Limb (tissue), 2 donors: ENCODE results near the gene TICAM1.
A peak's percentile ranks its signal among the peaks of the same experiment; 100 is the strongest.

Source experiments
- DNase-seq, 2 donors: peaks; one replicate each; pipeline ENCODE4 v3.0.0-alpha.2; 2016; ENCODE audit errors: extremely low spot score in 2 of 2

TICAM1 gene

DNA sequence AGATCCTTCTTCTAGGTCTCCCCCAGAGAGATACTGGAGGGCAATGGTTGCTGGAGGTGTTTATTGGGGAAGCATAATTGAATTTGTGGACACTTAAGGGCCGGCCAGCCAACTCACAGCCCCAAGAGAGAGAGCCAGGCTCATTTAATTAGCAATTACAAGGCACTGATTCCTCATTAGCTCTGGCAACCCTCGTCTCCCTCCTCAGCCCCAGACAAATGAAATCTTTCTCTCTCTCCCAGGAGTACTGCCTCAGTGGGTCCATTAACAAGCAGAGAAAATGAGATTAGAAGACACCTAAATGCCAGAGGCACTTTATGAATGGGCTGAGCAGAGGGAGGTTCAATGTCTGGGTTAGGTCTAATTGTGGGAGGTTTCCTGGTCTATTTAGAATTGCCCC is 58.9 kb downstream of the TICAM1 start:
- no peak for DNase-seq

DNA sequence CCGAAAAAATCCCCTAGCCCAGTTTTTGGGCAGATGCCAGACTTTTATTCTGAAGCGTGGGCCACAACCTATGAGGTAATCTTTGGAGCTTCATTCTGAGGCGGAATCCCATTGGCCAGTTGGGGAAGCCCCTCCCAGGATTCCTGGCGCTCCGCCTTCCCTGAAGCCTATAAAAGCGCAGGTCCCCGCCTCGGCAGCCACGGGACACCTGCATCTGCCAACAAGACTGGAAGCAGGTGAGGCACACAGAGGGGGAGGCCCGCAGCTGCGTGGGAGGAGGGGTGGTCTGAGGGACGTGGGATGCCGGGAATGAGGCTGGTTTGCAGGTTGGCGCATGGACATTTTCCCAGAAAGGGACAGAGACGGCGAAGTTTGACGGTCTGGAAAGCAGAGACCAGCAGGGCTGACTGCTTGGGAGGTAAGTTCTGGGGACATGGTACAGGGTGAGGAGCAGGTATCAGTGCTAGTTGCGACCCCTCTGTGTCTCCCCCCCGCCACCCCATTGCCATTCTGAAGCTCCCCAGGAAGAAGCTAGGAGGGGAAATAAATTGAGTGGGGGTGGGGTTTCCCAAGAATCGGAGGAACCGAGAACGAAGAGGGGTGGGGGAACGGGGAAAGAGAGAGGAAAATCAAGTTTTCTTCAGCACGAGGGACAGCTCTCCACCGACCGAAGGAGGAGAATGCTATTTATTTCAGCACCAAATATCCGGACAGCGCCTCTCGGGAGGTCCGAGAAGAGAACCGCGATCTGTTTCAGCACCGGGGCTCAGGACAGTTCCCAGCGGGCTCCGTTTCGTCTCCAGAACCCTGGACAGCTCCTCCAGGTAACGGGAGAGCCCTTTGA is 62.4 kb downstream of the TICAM1 start:
- DNase-seq, result peak; percentile 90 to 91
